Chondrocyte (in vitro differentiated cells): ENCODE data around the gene ATRIP. TPM values are rescaled to one million over a fixed set of nuclear protein-coding genes. Genes with fewer than 3 reads are reported as not detected.

ENCODE experiments used
- DNase-seq: peaks from one replicate; pipeline ENCODE4 v3.0.0; 2021; ENCODE audit warnings: mixed read lengths, low spot score
- H3K27ac Mint-ChIP-seq: one replicate; pipeline ENCODE4 v1.8.0; 2021; ENCODE audit warnings: mild to moderate bottlenecking, moderate library complexity, mixed read lengths; ENCODE audit not compliant: unreplicated experiment
- H3K27me3 Mint-ChIP-seq: 2 replicates; pipeline ENCODE4 v1.8.0; 2021; ENCODE audit warnings: low read depth, mixed read lengths
- H3K36me3 Mint-ChIP-seq: 2 replicates; pipeline ENCODE4 v1.8.0; 2021; ENCODE audit warnings: low read depth, mixed read lengths
- H3K4me1 Mint-ChIP-seq: 2 replicates; pipeline ENCODE4 v1.8.0; 2021; ENCODE audit warnings: low read depth, mild to moderate bottlenecking, mixed read lengths
- H3K4me3 Mint-ChIP-seq: one replicate; pipeline ENCODE4 v1.8.0; 2021; ENCODE audit warnings: mild to moderate bottlenecking, moderate library complexity, mixed read lengths; ENCODE audit not compliant: unreplicated experiment
- H3K9me3 Mint-ChIP-seq: 2 replicates; pipeline ENCODE4 v1.8.0; 2021; ENCODE audit warnings: low read depth, mixed read lengths
- CTCF ChIP-seq: fragments of 200-600 bp; sonication (generic); IDR thresholded peaks from 2 replicates; pipeline ENCODE4 v1.5.0; 2021; ENCODE audit warnings: antibody characterized with exemption, mild to moderate bottlenecking, moderate library complexity
- total RNA-seq: library from RNA; stranded (reverse); gene quantifications from 3 replicates; pipeline ENCODE4 v1.2.1, GENCODE V29; 2021

The ATRIP gene
- total RNA-seq, 1 donor from 2014 or later: 8.7 TPM

GRCh38 chr3:48504051-48504946, 57.8 kb downstream of the ATRIP start, which contains the start of gene SHISA5:
SHISA5 (minus strand) TSS chr3:48504174; CDS start chr3:48504094, 80 bp downstream.
- Mint-ChIP-seq H3K36me3 (no peaks in the 10 kb centered on the region), H3K4me3 (peak within 1 kb of the TSS; percentile 78), H3K27ac (peak within 1 kb of the TSS; percentile 80), H3K9me3 (no peaks in the 10 kb centered on the region), H3K27me3 (no peaks in the 10 kb centered on the region), H3K4me1 (peaks cover 39% of the 10 kb centered on the region)
- no peak for TF ChIP-seq CTCF
- DNase-seq: peak; percentile 83

GRCh38 chr3:48505146-48505545, 58.6 kb downstream of the ATRIP start:
- no peak for TF ChIP-seq CTCF
- no peaks in the 10 kb centered on the region for H3K9me3 Mint-ChIP-seq
- peaks cover 39% of the 10 kb centered on the region for H3K4me1 Mint-ChIP-seq
- DNase-seq: peak; percentile 57
- no peak overlapping the region for H3K4me3 Mint-ChIP-seq
- no peaks in the 10 kb centered on the region for H3K36me3 Mint-ChIP-seq
- H3K27ac Mint-ChIP-seq: peak overlapping the region; percentile 49
- no peaks in the 10 kb centered on the region for H3K27me3 Mint-ChIP-seq

- peaks cover 39% of the 10 kb centered on the region for H3K4me1 Mint-ChIP-seq
- H3K27me3 Mint-ChIP-seq: no peaks in the 10 kb centered on the region
- no peak for TF ChIP-seq CTCF
- no peak overlapping the region for H3K4me3 Mint-ChIP-seq
- H3K36me3 Mint-ChIP-seq: no peaks in the 10 kb centered on the region
- no peaks in the 10 kb centered on the region for H3K9me3 Mint-ChIP-seq
- peak; percentile 30 for DNase-seq
- H3K27ac Mint-ChIP-seq: no peak overlapping the region
Observed at GRCh38 chr3:48505968-48506504, 59.5 kb downstream of the ATRIP start.

GRCh38 chr3:48507256-48508061, 60.9 kb downstream of the ATRIP start:
- Mint-ChIP-seq H3K4me3 (no peak overlapping the region), H3K36me3 (no peaks in the 10 kb centered on the region), H3K9me3 (no peaks in the 10 kb centered on the region), H3K27ac (peak overlapping the region; percentile 46), H3K4me1 (peaks cover 30% of the 10 kb centered on the region), H3K27me3 (no peaks in the 10 kb centered on the region)
- peak; percentile 76 for TF ChIP-seq CTCF
- DNase-seq: peak; percentile 75

- peaks cover 10% of the 10 kb centered on the region for H3K4me1 Mint-ChIP-seq
- no peak for DNase-seq
- H3K4me3 Mint-ChIP-seq: no peak overlapping the region
- H3K27ac Mint-ChIP-seq: no peak overlapping the region
- no peak for TF ChIP-seq CTCF
- no peaks in the 10 kb centered on the region for H3K36me3 Mint-ChIP-seq
- H3K27me3 Mint-ChIP-seq: no peaks in the 10 kb centered on the region
- H3K9me3 Mint-ChIP-seq: no peaks in the 10 kb centered on the region
Observed at GRCh38 chr3:48511551-48511950, 65.0 kb downstream of the ATRIP start.
